ENCODE results near the gene TRAPPC2L. TPM values are rescaled to one million over a fixed set of nuclear protein-coding genes. Genes with fewer than 3 reads are reported as not detected.

The TRAPPC2L gene
- total and polyA plus RNA-seq, 4 donors = 27.8 to 54.1 (median 42.5) TPM

DNA sequence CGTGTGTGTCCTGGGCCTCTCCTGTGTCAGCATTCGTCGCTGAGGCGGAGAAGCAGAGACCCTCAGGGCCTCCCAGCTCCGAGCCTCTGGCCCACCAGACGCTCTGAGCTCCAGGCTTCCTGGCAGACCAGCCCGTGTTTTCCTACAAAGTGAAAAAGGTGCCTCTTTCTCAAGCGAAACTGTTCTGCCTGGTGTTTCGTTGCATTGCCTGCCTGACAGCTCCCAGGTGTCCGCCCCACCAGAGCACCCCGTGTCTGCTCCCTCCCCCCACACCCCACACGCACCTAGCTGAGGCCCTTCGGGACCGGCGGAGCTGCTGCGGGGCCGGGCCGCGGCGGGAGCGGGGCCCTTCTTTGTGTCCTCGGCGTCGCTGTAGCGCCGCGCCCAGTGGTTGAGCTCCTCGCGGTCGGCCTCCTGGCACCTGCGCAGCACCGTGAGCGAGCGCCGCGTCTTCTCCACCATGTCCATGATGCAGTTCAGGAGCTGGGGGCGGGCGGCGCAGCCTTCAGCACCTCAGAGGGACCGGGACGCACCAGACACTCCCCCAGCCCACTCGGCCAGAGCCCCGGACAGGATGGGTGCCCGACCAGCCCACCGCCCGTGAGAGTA, 24.2 kb downstream of the TRAPPC2L start:
- H3K36me3 ChIP-seq (ENCODE audit: control insufficient read depth in 1 of 2, insufficient read depth in 2 of 2, low read length in 1 of 2) = no peaks in the 10 kb centered on the region
- no peaks in the 10 kb centered on the region for H3K4me1 ChIP-seq (ENCODE audit: control insufficient read depth in 1 of 2, insufficient read depth in 2 of 2, low read length in 2 of 2)
- no peak for DNase-seq
- intact Hi-C loops (cut with DNase I) = no loop called here
- H3K27ac ChIP-seq (ENCODE audit: low read depth in 1 of 2, low read length in 2 of 2) = no peak overlapping the region
- H3K27me3 ChIP-seq (ENCODE audit: control insufficient read depth in 1 of 2, insufficient read depth in 2 of 2, low read length in 1 of 2) = no peaks in the 10 kb centered on the region
- no peak overlapping the region for H3K4me3 ChIP-seq (ENCODE audit: low read length in 2 of 2)
- no peak for ATAC-seq (ENCODE audit: low FRiP score)
- H3K9me3 ChIP-seq (ENCODE audit: control insufficient read depth, low read length) = no peaks in the 10 kb centered on the region
- 75 to 77% methylated on average over 38 to 46 of the region's 46 CpGs for WGBS, 2 donors

DNA sequence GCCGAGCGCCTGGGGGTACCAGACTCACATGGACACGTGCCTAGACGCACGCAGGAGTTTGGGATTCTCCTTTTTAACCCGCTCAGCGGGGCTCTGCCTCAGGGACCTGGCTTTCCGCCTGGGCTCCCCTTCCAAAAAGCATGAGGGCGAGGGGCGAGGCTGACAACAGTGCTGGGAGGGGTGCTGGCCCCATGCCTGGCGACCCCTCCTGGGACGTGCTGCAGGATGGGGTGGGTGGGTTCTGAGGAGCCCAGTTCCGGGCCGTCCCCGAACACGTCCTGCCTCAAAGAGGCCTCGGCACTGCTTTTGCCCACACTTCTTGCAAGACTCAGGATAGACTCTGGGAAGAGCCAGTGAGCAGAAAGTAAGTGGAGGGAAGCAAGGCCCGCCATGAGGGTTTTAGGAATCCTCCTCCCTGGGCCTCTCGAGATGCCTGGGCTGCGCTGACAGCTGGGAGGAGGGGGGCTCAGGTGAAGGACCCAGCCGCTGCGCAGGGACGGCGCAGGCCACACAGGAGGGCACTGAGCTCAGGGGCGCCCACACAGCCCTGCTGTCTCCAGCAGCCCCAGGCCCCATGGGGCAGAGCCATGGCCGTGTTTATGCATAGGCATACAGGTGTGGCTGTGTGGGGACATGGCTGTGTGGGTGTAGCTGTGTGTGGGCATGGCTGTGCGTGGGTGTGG, 24.9 kb downstream of the TRAPPC2L start:
- Histone ChIP-seq H3K4me1 (ENCODE audit: control insufficient read depth in 1 of 2, insufficient read depth in 2 of 2, low read length in 2 of 2) (no peaks in the 10 kb centered on the region), H3K36me3 (ENCODE audit: control insufficient read depth in 1 of 2, insufficient read depth in 2 of 2, low read length in 1 of 2) (no peaks in the 10 kb centered on the region), H3K27ac (ENCODE audit: low read depth in 1 of 2, low read length in 2 of 2) (no peak overlapping the region), H3K4me3 (ENCODE audit: low read length in 2 of 2) (no peak overlapping the region), H3K9me3 (ENCODE audit: control insufficient read depth, low read length) (no peaks in the 10 kb centered on the region), H3K27me3 (ENCODE audit: control insufficient read depth in 1 of 2, insufficient read depth in 2 of 2, low read length in 1 of 2) (no peaks in the 10 kb centered on the region)
- intact Hi-C loops (cut with DNase I) = no loop called here
- WGBS, 2 donors = 92% methylated on average over 24 to 27 of the region's 27 CpGs
- ATAC-seq (ENCODE audit: low FRiP score) = no peak
- no peak for DNase-seq

DNA sequence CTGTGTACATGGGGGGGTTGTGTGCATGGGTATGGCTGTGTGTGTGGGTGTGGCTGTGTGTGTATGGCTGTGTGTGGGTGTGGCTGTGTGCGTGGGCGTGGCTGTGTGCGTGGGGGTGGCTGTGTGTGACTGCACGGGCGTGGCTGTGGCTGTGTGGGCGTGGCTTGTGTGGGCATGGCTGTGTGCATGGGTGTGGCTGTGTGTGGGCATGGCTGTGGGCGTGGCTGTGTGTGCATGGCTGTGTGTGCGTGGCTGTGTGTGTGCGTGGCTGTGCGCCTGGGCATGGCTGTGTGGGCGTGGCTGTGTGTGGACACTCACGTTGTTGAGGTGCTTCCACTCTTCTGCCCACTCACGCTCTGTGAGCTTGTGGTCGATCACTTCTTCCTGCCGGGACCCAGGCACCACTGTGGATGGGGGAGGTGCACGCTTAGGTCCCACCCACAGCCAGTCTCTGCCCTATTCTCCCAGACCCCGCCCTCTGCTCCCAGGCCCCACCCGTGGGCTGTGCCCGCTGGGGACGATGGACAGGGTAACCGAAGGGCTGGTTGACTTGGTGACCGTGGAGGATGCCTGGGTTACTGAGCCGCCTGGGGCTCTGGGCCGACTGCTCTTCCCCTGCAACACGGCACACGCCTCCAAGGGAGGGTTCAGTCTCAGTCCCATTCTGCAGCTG, 25.6 kb downstream of the TRAPPC2L start:
- Histone ChIP-seq H3K27ac (ENCODE audit: low read depth in 1 of 2, low read length in 2 of 2) (no peak overlapping the region), H3K4me3 (ENCODE audit: low read length in 2 of 2) (no peak overlapping the region), H3K27me3 (ENCODE audit: control insufficient read depth in 1 of 2, insufficient read depth in 2 of 2, low read length in 1 of 2) (no peaks in the 10 kb centered on the region), H3K4me1 (ENCODE audit: control insufficient read depth in 1 of 2, insufficient read depth in 2 of 2, low read length in 2 of 2) (no peaks in the 10 kb centered on the region), H3K36me3 (ENCODE audit: control insufficient read depth in 1 of 2, insufficient read depth in 2 of 2, low read length in 1 of 2) (no peaks in the 10 kb centered on the region), H3K9me3 (ENCODE audit: control insufficient read depth, low read length) (no peaks in the 10 kb centered on the region)
- no peak for DNase-seq
- intact Hi-C loops (cut with DNase I) = no loop called here
- ATAC-seq (ENCODE audit: low FRiP score) = no peak
- WGBS, 2 donors = 89 to 91% methylated on average over 25 to 26 of the region's 26 CpGs

DNA sequence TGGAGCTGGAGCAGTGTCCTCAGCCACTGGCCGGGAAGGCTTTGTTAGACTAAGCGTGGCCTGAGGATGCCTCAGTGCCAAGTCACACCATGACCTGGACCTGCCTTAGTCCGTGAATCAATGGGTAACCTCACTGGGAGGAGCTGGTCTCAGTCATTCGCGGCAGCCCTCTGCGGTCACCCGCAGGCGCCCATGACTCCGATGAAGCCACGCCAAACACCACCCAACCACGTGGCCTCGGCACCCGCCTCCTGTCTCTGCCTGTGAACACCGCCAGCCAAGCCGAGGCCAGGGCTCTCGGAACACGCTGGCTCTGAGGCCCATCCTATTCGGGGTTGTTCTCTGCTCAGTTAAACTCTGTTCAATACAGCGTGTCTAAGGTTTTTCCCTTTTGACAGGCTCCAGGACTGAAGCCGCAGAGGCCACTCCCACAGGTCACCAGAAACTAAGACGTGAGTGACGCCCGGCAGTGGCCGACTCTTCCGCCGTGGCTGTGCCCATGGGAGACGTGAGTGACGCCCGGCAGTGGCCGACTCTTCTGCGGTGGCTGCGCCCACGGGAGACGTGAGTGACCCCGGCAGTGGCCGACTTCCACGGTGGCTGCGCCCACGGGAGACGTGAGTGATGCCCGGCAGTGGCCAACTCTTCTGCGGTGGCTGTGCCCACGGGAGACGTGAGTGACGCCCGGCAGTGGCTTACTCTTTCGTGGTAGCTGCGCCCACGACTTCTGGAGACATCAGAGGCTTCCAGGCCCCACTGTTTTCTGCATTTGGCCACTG, 26.4 kb downstream of the TRAPPC2L start:
- intact Hi-C loops (cut with DNase I) = no loop called here
- no peak overlapping the region for H3K4me3 ChIP-seq (ENCODE audit: low read length in 2 of 2)
- ATAC-seq (ENCODE audit: low FRiP score) = no peak
- 95 to 96% methylated on average over 48 to 49 of the region's 49 CpGs for WGBS, 2 donors
- no peaks in the 10 kb centered on the region for H3K36me3 ChIP-seq (ENCODE audit: control insufficient read depth in 1 of 2, insufficient read depth in 2 of 2, low read length in 1 of 2)
- no peak for DNase-seq
- no peaks in the 10 kb centered on the region for H3K27me3 ChIP-seq (ENCODE audit: control insufficient read depth in 1 of 2, insufficient read depth in 2 of 2, low read length in 1 of 2)
- no peaks in the 10 kb centered on the region for H3K4me1 ChIP-seq (ENCODE audit: control insufficient read depth in 1 of 2, insufficient read depth in 2 of 2, low read length in 2 of 2)
- no peaks in the 10 kb centered on the region for H3K9me3 ChIP-seq (ENCODE audit: control insufficient read depth, low read length)
- no peak overlapping the region for H3K27ac ChIP-seq (ENCODE audit: low read depth in 1 of 2, low read length in 2 of 2)

DNA sequence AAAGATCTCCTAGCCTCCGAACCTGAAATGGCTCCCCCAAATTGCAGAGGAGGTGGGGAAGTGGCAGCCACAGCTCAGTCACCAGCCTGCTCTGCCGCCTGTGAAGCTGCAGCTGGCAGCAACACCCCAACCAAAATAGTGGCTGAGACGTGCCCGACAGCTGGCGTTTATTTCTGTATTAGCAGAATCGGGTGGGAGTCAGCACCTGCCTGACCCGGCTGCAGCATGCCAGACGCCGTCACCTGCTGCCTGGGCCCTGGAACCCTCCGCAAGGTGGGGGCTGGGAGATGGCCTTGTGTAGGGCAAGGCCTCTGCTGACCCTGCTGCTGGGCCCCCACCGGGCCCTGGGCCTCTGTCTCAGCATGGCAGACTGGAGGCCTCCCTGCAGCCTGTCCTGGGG, 27.0 kb downstream of the TRAPPC2L start:
- WGBS, 2 donors = 77 to 79% methylated on average over 11 of the region's 11 CpGs
- no peaks in the 10 kb centered on the region for H3K36me3 ChIP-seq (ENCODE audit: control insufficient read depth in 1 of 2, insufficient read depth in 2 of 2, low read length in 1 of 2)
- H3K4me1 ChIP-seq (ENCODE audit: control insufficient read depth in 1 of 2, insufficient read depth in 2 of 2, low read length in 2 of 2) = no peaks in the 10 kb centered on the region
- no peak for DNase-seq
- no peaks in the 10 kb centered on the region for H3K27me3 ChIP-seq (ENCODE audit: control insufficient read depth in 1 of 2, insufficient read depth in 2 of 2, low read length in 1 of 2)
- ATAC-seq (ENCODE audit: low FRiP score) = no peak
- intact Hi-C loops (cut with DNase I) = no loop called here
- H3K27ac ChIP-seq (ENCODE audit: low read depth in 1 of 2, low read length in 2 of 2) = no peak overlapping the region
- no peak overlapping the region for H3K4me3 ChIP-seq (ENCODE audit: low read length in 2 of 2)
- H3K9me3 ChIP-seq (ENCODE audit: control insufficient read depth, low read length) = no peaks in the 10 kb centered on the region

DNA sequence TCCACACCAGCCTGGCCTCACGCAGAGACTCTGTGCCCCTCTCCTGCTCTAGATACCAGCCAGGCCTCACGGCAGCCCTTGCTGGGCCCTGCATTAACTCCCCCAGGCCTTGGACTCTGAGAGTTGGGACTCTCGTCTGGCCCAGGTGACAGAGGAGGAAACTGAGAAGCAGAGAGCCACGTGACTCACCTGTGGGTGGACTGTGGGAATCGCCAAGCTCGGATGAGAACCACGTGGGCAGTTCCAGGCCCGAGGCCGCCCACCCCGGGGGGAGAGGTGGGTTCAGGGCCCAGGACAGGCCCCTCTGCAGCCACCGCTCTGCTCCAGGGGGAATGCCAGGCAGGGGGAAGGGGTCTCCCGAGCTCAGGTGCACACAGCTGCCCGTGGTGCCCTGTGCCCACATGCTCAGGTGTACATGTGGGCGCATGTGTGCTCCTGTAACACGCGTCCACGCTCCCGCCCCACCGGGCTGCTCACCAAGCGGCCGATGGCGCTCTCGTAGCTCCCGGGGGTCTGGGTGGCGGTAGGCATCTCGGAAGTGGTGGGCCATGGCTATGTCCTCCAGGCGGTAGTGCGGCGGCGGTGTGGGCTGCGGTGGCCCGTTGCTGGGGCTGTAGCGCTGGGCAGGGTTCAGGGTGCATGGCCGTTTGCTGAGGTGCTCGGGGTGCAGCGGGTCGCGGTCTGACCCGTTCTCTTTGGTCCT, 27.8 kb downstream of the TRAPPC2L start:
- no peaks in the 10 kb centered on the region for H3K36me3 ChIP-seq (ENCODE audit: control insufficient read depth in 1 of 2, insufficient read depth in 2 of 2, low read length in 1 of 2)
- intact Hi-C loops (cut with DNase I) = no loop called here
- no peak overlapping the region for H3K27ac ChIP-seq (ENCODE audit: low read depth in 1 of 2, low read length in 2 of 2)
- WGBS, 2 donors = 95 to 96% methylated on average over 39 of the region's 39 CpGs
- ATAC-seq (ENCODE audit: low FRiP score) (no peak), DNase-seq (no peak)
- H3K9me3 ChIP-seq (ENCODE audit: control insufficient read depth, low read length) = no peaks in the 10 kb centered on the region
- no peaks in the 10 kb centered on the region for H3K27me3 ChIP-seq (ENCODE audit: control insufficient read depth in 1 of 2, insufficient read depth in 2 of 2, low read length in 1 of 2)
- no peak overlapping the region for H3K4me3 ChIP-seq (ENCODE audit: low read length in 2 of 2)
- no peaks in the 10 kb centered on the region for H3K4me1 ChIP-seq (ENCODE audit: control insufficient read depth in 1 of 2, insufficient read depth in 2 of 2, low read length in 2 of 2)

DNA sequence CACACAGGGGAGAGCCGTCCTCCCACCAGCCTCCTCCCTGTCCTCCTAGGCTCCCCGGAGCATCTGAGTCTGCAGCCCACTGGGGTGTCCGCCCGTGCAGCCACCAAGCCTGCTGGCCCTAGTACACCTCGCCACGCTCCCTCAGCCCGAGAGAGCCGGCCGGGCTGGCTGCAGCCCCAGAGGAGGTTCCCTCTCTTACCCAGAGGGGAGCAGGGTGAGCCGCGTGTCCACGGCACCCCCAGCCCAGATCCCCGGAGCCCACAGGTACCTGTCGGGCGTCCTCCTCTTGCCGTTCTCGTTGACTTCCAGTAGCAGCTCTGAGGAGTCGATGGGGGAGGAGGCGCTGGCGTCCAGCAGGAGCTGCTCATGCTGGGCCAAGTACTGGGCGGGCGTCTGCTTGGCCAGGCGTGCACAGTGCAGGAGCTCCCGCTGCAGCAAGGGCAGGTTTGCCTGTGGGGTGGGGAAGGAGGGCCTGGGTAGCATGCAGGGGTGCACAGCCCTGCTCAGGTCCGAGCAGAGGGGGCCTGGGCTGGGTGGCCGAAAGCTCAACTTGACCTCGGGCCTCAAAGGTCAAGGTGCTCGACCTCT, 28.9 kb downstream of the TRAPPC2L start:
- no peaks in the 10 kb centered on the region for H3K36me3 ChIP-seq (ENCODE audit: control insufficient read depth in 1 of 2, insufficient read depth in 2 of 2, low read length in 1 of 2)

DNA sequence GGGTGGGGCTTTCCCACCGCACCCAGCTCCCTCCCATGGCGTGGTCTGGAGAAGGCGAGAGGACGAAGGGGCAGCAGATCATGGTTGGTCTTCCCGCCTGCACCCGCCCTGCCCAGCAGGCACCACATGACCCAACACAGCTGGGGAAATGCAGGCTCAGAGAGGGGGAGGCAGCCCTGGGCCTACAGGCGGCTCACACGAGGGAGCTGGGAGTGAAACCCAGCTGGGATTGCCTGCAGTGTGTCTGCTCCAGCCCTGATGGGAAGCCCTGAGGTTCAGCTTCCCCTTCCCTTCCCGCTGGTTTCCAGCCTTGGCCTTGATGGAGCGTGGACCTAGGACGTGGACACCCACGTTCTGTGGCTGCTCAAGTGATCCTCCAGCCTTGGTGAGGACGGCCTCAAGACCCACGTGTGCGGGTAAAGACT, 29.5 kb downstream of the TRAPPC2L start:
- Histone ChIP-seq H3K27me3 (ENCODE audit: control insufficient read depth in 1 of 2, insufficient read depth in 2 of 2, low read length in 1 of 2) (no peaks in the 10 kb centered on the region), H3K9me3 (ENCODE audit: control insufficient read depth, low read length) (no peaks in the 10 kb centered on the region), H3K27ac (ENCODE audit: low read depth in 1 of 2, low read length in 2 of 2) (no peak overlapping the region), H3K4me1 (ENCODE audit: control insufficient read depth in 1 of 2, insufficient read depth in 2 of 2, low read length in 2 of 2) (no peaks in the 10 kb centered on the region), H3K36me3 (ENCODE audit: control insufficient read depth in 1 of 2, insufficient read depth in 2 of 2, low read length in 1 of 2) (no peaks in the 10 kb centered on the region), H3K4me3 (ENCODE audit: low read length in 2 of 2) (no peak overlapping the region)
- intact Hi-C loops (cut with DNase I) = no loop called here
- DNase-seq (no peak), ATAC-seq (ENCODE audit: low FRiP score) (no peak)
- 95 to 97% methylated on average over 13 to 15 of the region's 15 CpGs for WGBS, 2 donors

More for the DNA sequence above, 28.9 kb downstream of the TRAPPC2L start:
- WGBS, 2 donors = 93% methylated on average over 28 of the region's 28 CpGs
- no peaks in the 10 kb centered on the region for H3K9me3 ChIP-seq (ENCODE audit: control insufficient read depth, low read length)
- no peak overlapping the region for H3K4me3 ChIP-seq (ENCODE audit: low read length in 2 of 2)
- intact Hi-C loops (cut with DNase I) = no loop called here
- ATAC-seq (ENCODE audit: low FRiP score) (no peak), DNase-seq (no peak)
- H3K27ac ChIP-seq (ENCODE audit: low read depth in 1 of 2, low read length in 2 of 2) = no peak overlapping the region
- H3K27me3 ChIP-seq (ENCODE audit: control insufficient read depth in 1 of 2, insufficient read depth in 2 of 2, low read length in 1 of 2) = no peaks in the 10 kb centered on the region
- H3K4me1 ChIP-seq (ENCODE audit: control insufficient read depth in 1 of 2, insufficient read depth in 2 of 2, low read length in 2 of 2) = no peaks in the 10 kb centered on the region
